ENCODE results near the gene CTSH.

GRCh38 chr15:78938658-78939488, 6.0 kb downstream of the CTSH start:
- no peak for TF ChIP-seq CTCF (IDR thresholded peaks at IDR 0.05)
- no peak for TF ChIP-seq POLR2A (IDR thresholded peaks at IDR 0.05)
